BLaER1 treated with 17β-estradiol and CSF1 and Interleukin-3, amounts not matched to agents 10 nM and 100 nM (cell line): ENCODE results near the gene LRBA.

ENCODE experiments used
- H3K27ac ChIP-seq, 11 experiments: shearing (Covaris generic); formaldehyde crosslinking; 2 replicates each; pipeline ENCODE4 v1.8.1; 2022
- H3K27me3 ChIP-seq, 11 experiments: shearing (Covaris generic); formaldehyde crosslinking; 2 replicates each; pipeline ENCODE4 v1.8.1; 2022
- H3K36me3 ChIP-seq, 11 experiments: shearing (Covaris generic); formaldehyde crosslinking; 2 replicates each; pipeline ENCODE4 v1.8.1; 2022
- H3K4me1 ChIP-seq, 10 experiments: shearing (Covaris generic); formaldehyde crosslinking; 2 replicates each; pipeline ENCODE4 v1.8.1; 2022
- H3K4me2 ChIP-seq, 11 experiments: shearing (Covaris generic); formaldehyde crosslinking; 2 replicates each; pipeline ENCODE4 v1.8.1; 2022
- H3K4me3 ChIP-seq, 10 experiments: shearing (Covaris generic); formaldehyde crosslinking; 2 replicates each; pipeline ENCODE4 v1.8.1; 2022
- H3K9ac ChIP-seq, 11 experiments: shearing (Covaris generic); formaldehyde crosslinking; 2 replicates each; pipeline ENCODE4 v1.8.1; 2022
- H3K9me3 ChIP-seq, 11 experiments: shearing (Covaris generic); formaldehyde crosslinking; replicated peaks in 1 of 11; 2 replicates each; pipeline ENCODE4 v1.8.1; 2022
- H4K20me1 ChIP-seq, 11 experiments: shearing (Covaris generic); formaldehyde crosslinking; 2 replicates each; pipeline ENCODE4 v1.8.1; 2022
- Cebpa-rat ChIP-seq, 11 experiments: shearing (Covaris generic); IDR thresholded peaks; 2 replicates each; pipeline ENCODE4 v1.8.1; 2022

The LRBA gene

GRCh38 chr4:150714462-150715438, 300.3 kb downstream of the LRBA start:
- no peaks in the 10 kb centered on the region for H3K36me3 ChIP-seq
- H3K9ac ChIP-seq, result no peak overlapping the region
- H3K27me3 ChIP-seq, result no peaks in the 10 kb centered on the region
- H4K20me1 ChIP-seq, result no peaks in the 10 kb centered on the region
- H3K4me2 ChIP-seq, result no peak overlapping the region
- H3K4me3 ChIP-seq, result no peak overlapping the region
- H3K9me3 ChIP-seq, result no peaks in the 10 kb centered on the region
- no peak overlapping the region for H3K27ac ChIP-seq
- no peaks in the 10 kb centered on the region for H3K4me1 ChIP-seq
- TF ChIP-seq Cebpa-rat (IDR thresholded peaks at IDR 0.05), result no peak

- no peaks in the 10 kb centered on the region for H3K27me3 ChIP-seq
- no peak overlapping the region for H3K4me2 ChIP-seq
- H4K20me1 ChIP-seq, result no peaks in the 10 kb centered on the region
- H3K9ac ChIP-seq, result no peak overlapping the region
- no peaks in the 10 kb centered on the region for H3K4me1 ChIP-seq
- no peak overlapping the region for H3K4me3 ChIP-seq
- TF ChIP-seq Cebpa-rat (IDR thresholded peaks at IDR 0.05), result no peak
- H3K9me3 ChIP-seq, result no peaks in the 10 kb centered on the region
- no peak overlapping the region for H3K27ac ChIP-seq
- H3K36me3 ChIP-seq, result no peaks in the 10 kb centered on the region
Observed at GRCh38 chr4:150713251-150713650, 301.8 kb downstream of the LRBA start.

DNA sequence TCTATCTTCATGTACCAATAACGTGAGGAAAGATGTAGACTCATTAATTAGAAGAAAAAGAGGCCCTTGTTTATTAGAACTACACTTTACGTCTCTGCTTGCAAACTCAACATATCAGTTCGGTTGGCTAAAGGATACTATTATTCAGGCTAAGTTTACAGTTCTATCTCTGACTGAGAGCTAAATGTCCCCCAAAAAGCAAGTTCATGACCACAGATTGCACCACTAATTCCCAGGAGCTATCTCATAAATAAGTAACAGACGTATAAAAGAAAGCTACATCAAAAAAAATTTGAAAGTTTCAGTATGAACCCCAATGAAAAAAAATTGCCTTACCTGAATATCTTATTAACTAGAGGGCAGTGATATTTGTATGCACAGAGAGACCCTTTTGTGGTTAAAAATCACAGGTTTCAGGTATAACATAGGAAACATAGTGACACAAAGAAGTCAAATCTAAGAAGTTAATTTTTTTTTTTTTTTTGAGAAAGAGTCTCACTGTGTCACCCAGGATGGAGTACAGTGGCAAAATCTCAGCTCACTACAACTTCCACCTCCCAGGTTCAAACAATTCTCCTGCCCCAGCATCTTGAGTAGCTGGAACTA, 304.2 kb downstream of the LRBA start:
- TF ChIP-seq Cebpa-rat (IDR thresholded peaks at IDR 0.05), result no peak
- Histone ChIP-seq H3K4me3 (no peak overlapping the region), H3K4me2 (no peak overlapping the region), H3K4me1 (no peaks in the 10 kb centered on the region), H3K9ac (no peak overlapping the region), H3K27ac (no peak overlapping the region), H3K36me3 (no peaks in the 10 kb centered on the region), H3K9me3 (no peaks in the 10 kb centered on the region), H3K27me3 (no peaks in the 10 kb centered on the region), H4K20me1 (no peaks in the 10 kb centered on the region)

GRCh38 chr4:150708004-150708403, 307.1 kb downstream of the LRBA start:
- Histone ChIP-seq H3K4me2 (no peak overlapping the region), H3K36me3 (no peaks in the 10 kb centered on the region), H3K9ac (no peak overlapping the region), H3K9me3 (no peaks in the 10 kb centered on the region), H4K20me1 (no peaks in the 10 kb centered on the region), H3K4me1 (no peaks in the 10 kb centered on the region), H3K27me3 (no peaks in the 10 kb centered on the region), H3K27ac (no peak overlapping the region), H3K4me3 (no peak overlapping the region)
- TF ChIP-seq Cebpa-rat (IDR thresholded peaks at IDR 0.05), result no peak

GRCh38 chr4:150699599-150699998, 315.5 kb downstream of the LRBA start:
- no peak overlapping the region for H3K4me2 ChIP-seq
- no peak overlapping the region for H3K9ac ChIP-seq
- H3K4me3 ChIP-seq, result no peak overlapping the region
- no peaks in the 10 kb centered on the region for H3K4me1 ChIP-seq
- no peaks in the 10 kb centered on the region for H3K27me3 ChIP-seq
- no peaks in the 10 kb centered on the region for H3K36me3 ChIP-seq
- no peak for TF ChIP-seq Cebpa-rat (IDR thresholded peaks at IDR 0.05)
- H3K9me3 ChIP-seq, result no peaks in the 10 kb centered on the region
- no peak overlapping the region for H3K27ac ChIP-seq
- H4K20me1 ChIP-seq, result no peaks in the 10 kb centered on the region

DNA sequence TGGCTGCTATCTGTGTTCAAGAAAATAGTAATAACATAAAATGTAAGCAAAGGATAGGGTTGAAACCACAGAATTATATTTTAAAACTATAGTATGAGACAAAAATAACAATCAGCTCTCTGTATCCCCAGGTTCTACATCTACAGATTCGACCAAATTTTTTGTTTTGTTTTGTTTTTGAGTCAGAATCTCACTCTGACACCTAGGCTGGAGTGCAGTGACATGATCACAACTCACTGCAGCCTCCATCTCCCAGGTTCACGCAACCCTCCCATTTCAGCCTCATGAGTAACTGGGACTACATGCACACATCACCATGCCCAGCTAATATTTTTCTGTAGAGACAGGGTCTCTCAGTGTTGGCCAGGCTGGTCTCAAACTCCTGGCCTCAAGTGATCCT, 319.9 kb downstream of the LRBA start:
- Histone ChIP-seq H3K4me1 (no peaks in the 10 kb centered on the region), H3K9ac (no peak overlapping the region), H3K27me3 (no peaks in the 10 kb centered on the region), H4K20me1 (no peaks in the 10 kb centered on the region), H3K4me3 (no peak overlapping the region), H3K36me3 (no peaks in the 10 kb centered on the region), H3K27ac (no peak overlapping the region), H3K9me3 (no peaks in the 10 kb centered on the region), H3K4me2 (no peak overlapping the region)
- no peak for TF ChIP-seq Cebpa-rat (IDR thresholded peaks at IDR 0.05)

DNA sequence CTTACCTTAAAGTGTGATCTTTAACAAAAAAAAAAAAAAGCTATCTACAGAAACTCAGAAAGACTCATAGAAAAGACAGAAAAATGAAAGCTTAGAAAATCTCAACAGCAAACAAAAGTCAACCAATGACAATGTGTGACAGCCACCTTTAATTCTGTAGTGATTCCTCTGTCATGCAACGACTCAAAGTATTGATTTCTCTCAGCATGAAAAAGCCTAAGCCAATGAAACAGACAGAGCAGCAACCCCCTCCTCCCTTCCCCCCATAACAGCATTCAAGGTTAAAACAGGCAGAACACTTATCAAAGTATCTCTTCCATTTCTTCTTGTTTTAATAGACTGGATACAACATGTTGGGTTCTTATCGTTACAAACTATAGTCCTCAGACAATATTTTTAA, 320.6 kb downstream of the LRBA start:
- no peaks in the 10 kb centered on the region for H3K9me3 ChIP-seq
- H3K4me1 ChIP-seq, result no peaks in the 10 kb centered on the region
- H3K9ac ChIP-seq, result no peak overlapping the region
- no peaks in the 10 kb centered on the region for H3K27me3 ChIP-seq
- no peak overlapping the region for H3K4me2 ChIP-seq
- no peak for TF ChIP-seq Cebpa-rat (IDR thresholded peaks at IDR 0.05)
- no peak overlapping the region for H3K4me3 ChIP-seq
- H3K27ac ChIP-seq, result no peak overlapping the region
- H3K36me3 ChIP-seq, result no peaks in the 10 kb centered on the region
- H4K20me1 ChIP-seq, result no peaks in the 10 kb centered on the region

DNA sequence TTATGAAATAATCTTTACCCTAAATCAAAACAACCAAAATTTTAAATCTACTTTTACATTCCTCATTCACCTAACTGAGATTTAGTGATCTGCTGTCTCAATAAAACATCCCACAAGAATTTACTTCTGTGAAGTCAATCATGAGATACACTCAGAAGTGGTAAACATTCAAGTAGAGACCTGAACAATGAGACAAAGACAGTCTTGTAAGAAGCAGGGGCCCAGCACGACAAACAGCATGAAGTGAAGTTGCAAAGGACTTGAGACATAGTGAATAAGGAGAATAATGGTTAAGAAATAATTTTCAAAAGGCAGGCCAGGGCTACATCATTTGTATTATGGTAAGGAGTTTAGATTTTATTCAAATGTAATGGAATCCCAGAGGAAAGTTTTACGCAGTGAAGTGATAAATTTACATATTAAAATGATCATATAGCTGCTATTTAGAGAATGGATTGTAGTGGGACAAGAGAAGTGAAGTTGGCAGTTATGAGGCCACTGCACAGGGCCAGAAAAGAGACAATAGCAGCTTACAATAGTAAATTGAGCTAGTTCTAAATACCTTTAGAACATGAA, 331.2 kb downstream of the LRBA start:
- TF ChIP-seq Cebpa-rat (IDR thresholded peaks at IDR 0.05), result no peak
- Histone ChIP-seq H3K4me2 (no peak overlapping the region), H3K4me1 (peaks cover 0 to 12% (median 5%) of the 10 kb centered on the region in 10 experiments; a peak in 12 of 20 replicates), H3K4me3 (no peak overlapping the region), H3K36me3 (no peaks in the 10 kb centered on the region; a peak in 2 of 22 replicates), H3K27me3 (no peaks in the 10 kb centered on the region), H4K20me1 (no peaks in the 10 kb centered on the region), H3K9ac (no peak overlapping the region), H3K9me3 (no peaks in the 10 kb centered on the region), H3K27ac (peak overlapping the region in 1 of 11 experiments; percentile 2; a peak in 1 of 22 replicates)

- Histone ChIP-seq H3K4me2 (peak overlapping the region in 8 of 11 experiments; percentile 10 to 64 (median 45); a peak in 11 of 22 replicates), H3K4me1 (peaks cover 0 to 12% (median 5%) of the 10 kb centered on the region in 10 experiments; a peak in 12 of 20 replicates), H3K36me3 (no peaks in the 10 kb centered on the region; a peak in 2 of 22 replicates), H3K27me3 (no peaks in the 10 kb centered on the region), H3K27ac (peak overlapping the region in 2 of 11 experiments; percentile 28 to 41; a peak in 2 of 22 replicates), H3K9me3 (no peaks in the 10 kb centered on the region), H3K9ac (no peak overlapping the region), H3K4me3 (no peak overlapping the region), H4K20me1 (no peaks in the 10 kb centered on the region)
- no peak for TF ChIP-seq Cebpa-rat (IDR thresholded peaks at IDR 0.05)
Observed at GRCh38 chr4:150682126-150682525, 333.0 kb downstream of the LRBA start.
